Measurements from ENCODE around the gene NFATC4.

Gene NFATC4

GRCh38 chr14:24390701-24391468 is 22.9 kb downstream of the NFATC4 start:
- DNase-seq: no peak

- peak; percentile 42 for DNase-seq
Observed at GRCh38 chr14:24392325-24393091, 24.5 kb downstream of the NFATC4 start.

GRCh38 chr14:24394275-24394674 is 26.3 kb downstream of the NFATC4 start:
- DNase-seq: no peak

GRCh38 chr14:24395609-24396582 is 27.9 kb downstream of the NFATC4 start:
- DNase-seq: no peak

GRCh38 chr14:24397639-24398292 is 29.8 kb downstream of the NFATC4 start:
- DNase-seq: no peak

- DNase-seq: no peak
Observed at GRCh38 chr14:24398293-24398652, 30.3 kb downstream of the NFATC4 start.

GRCh38 chr14:24398653-24399446 is 30.9 kb downstream of the NFATC4 start, which contains the start of gene NYNRIN:
Gene NYNRIN (plus strand): TSS chr14:24399003. CDS start chr14:24399247, 244 bp downstream.
- DNase-seq: no peak

- no peak for DNase-seq
Observed at GRCh38 chr14:24399447-24399822, 31.5 kb downstream of the NFATC4 start.

- no peak for DNase-seq
Observed at GRCh38 chr14:24399999-24400718, 32.2 kb downstream of the NFATC4 start.

- DNase-seq: no peak
Observed at GRCh38 chr14:24401810-24402702, 34.1 kb downstream of the NFATC4 start.

GRCh38 chr14:24403294-24403998 is 35.5 kb downstream of the NFATC4 start:
- no peak for DNase-seq

GRCh38 chr14:24404814-24405213 is 36.8 kb downstream of the NFATC4 start:
- DNase-seq: no peak

- no peak for DNase-seq
Observed at GRCh38 chr14:24406416-24406815, 38.4 kb downstream of the NFATC4 start.

- DNase-seq: no peak
Observed at GRCh38 chr14:24407608-24408325, 39.8 kb downstream of the NFATC4 start.

GRCh38 chr14:24408764-24409163 is 40.8 kb downstream of the NFATC4 start:
- no peak for DNase-seq

GRCh38 chr14:24409192-24409591 is 41.2 kb downstream of the NFATC4 start:
- no peak for DNase-seq

- DNase-seq: no peak
Observed at GRCh38 chr14:24409956-24410355, 42.0 kb downstream of the NFATC4 start.
